Hepatocyte (in vitro differentiated cells): Measurements from ENCODE around the gene SCML1.

ENCODE experiments used
- CTCF ChIP-seq: fragments of 200-600 bp; sonication (generic); IDR thresholded peaks from 2 replicates; pipeline ENCODE4 v1.5.1; 2016; ENCODE audit warnings: antibody characterized with exemption, mild to moderate bottlenecking; ENCODE audit not compliant: poor library complexity
- EZH2phosphoT487 ChIP-seq: fragments of 200-600 bp; sonication (generic); IDR thresholded peaks from one replicate; pipeline ENCODE4 v1.6.1; 2018; ENCODE audit warnings: antibody characterized with exemption, mild to moderate bottlenecking, low read depth, moderate library complexity; ENCODE audit not compliant: unreplicated experiment, severe bottlenecking

GRCh38 chrX:17706676-17707075 lies 30.6 kb upstream of the SCML1 start:
- no peak for TF ChIP-seq CTCF
- no peak for TF ChIP-seq EZH2phosphoT487
